IMR-90 (cell line): Measurements from ENCODE around the gene ALKBH1. TPM values are rescaled to one million over a fixed set of nuclear protein-coding genes. Genes with fewer than 3 reads are reported as not detected.
"Not testable (repeated sequence)": the region's sequence is repeated elsewhere in the genome, so short reads cannot be mapped to it uniquely, and the experiment has no call there.

Source experiments
- ATAC-seq: fragments of 200-7000 bp; cut with Tn5 transposase; 2 replicates; pipeline ENCODE4 v1.9.1; 2020; ENCODE audit warnings: low read depth, mild to moderate bottlenecking, moderate library complexity
- BruUV-seq: library from RNA; stranded (reverse); fragments of 400-500 nt; replicated peaks from 2 replicates; lab custom pipeline; 2021; lab: Mats Ljungman, UMichigan
- CTCF ChIA-PET: fragments of 300-600 bp; formaldehyde crosslinking; extraction: SDS; loops from one replicate; lab custom pipeline; 2021; ENCODE audit warnings: antibody characterized with exemption; lab: Yijun Ruan, JAX
- POLR2A ChIA-PET: fragments of 300-600 bp; sonication (Branson Sonifier 250); formaldehyde crosslinking; loops from one replicate; lab custom pipeline; 2022; ENCODE audit warnings: antibody characterized with exemption; ENCODE audit not compliant: unreplicated experiment; lab: Charles Lee
- DNase-seq: peaks from one replicate; pipeline ENCODE4 v3.0.0; 2013
- H2AFZ ChIP-seq: replicated peaks from 2 replicates; pipeline ENCODE3; 2013; ENCODE audit warnings: low read length, mild to moderate bottlenecking; ENCODE audit not compliant: poor library complexity
- H2AK5ac ChIP-seq: 2 replicates; pipeline ENCODE4 v1.6.1; 2013; ENCODE audit warnings: low read depth, low read length, inconsistent platforms
- H2AK9ac ChIP-seq: replicated peaks from 2 replicates; pipeline ENCODE3; 2013; ENCODE audit warnings: mild to moderate bottlenecking, low read depth, low read length, moderate library complexity; ENCODE audit not compliant: poor library complexity
- H2BK120ac ChIP-seq: 2 replicates; pipeline ENCODE4 v1.6.1; 2013; ENCODE audit warnings: low read depth, low read length, inconsistent platforms
- H2BK15ac ChIP-seq: 3 replicates; pipeline ENCODE4 v1.6.1; 2013; ENCODE audit warnings: low read depth, low read length, inconsistent platforms
- H2BK20ac ChIP-seq: 2 replicates; pipeline ENCODE4 v1.6.1; 2013; ENCODE audit warnings: low read depth, mild to moderate bottlenecking, inconsistent platforms, low read length, moderate library complexity
- H2BK5ac ChIP-seq: 2 replicates; pipeline ENCODE4 v1.6.1; 2013; ENCODE audit warnings: mild to moderate bottlenecking, low read depth, low read length, inconsistent platforms; ENCODE audit not compliant: poor library complexity, severe bottlenecking
- H3K14ac ChIP-seq: replicated peaks from 2 replicates; pipeline ENCODE4 v1.6.1; 2013; ENCODE audit warnings: low read depth, low read length, inconsistent platforms
- H3K18ac ChIP-seq: 2 replicates; pipeline ENCODE4 v1.6.1; 2013; ENCODE audit warnings: low read depth, low read length, control low read depth
- H3K23ac ChIP-seq: 2 replicates; pipeline ENCODE4 v1.6.1; 2013; ENCODE audit warnings: low read depth, low read length, inconsistent platforms
- H3K27ac ChIP-seq: 2 replicates; pipeline ENCODE4 v1.5.1; 2013; ENCODE audit warnings: mild to moderate bottlenecking, control low read depth, low read length; ENCODE audit not compliant: insufficient read depth
- H3K27me3 ChIP-seq: 2 replicates; pipeline ENCODE4 v1.6.1; 2013; ENCODE audit warnings: low read length; ENCODE audit not compliant: control insufficient read depth, insufficient read depth
- H3K36me3 ChIP-seq: 2 replicates; pipeline ENCODE4 v1.6.1; 2013; ENCODE audit warnings: low read length, mixed read lengths; ENCODE audit not compliant: control insufficient read depth, insufficient read depth
- H3K4ac ChIP-seq: 2 replicates; pipeline ENCODE4 v1.6.1; 2013; ENCODE audit warnings: low read depth, low read length, inconsistent platforms
- H3K4me1 ChIP-seq: 2 replicates; pipeline ENCODE4 v1.6.1; 2013; ENCODE audit warnings: low read length, mixed read lengths; ENCODE audit not compliant: control insufficient read depth, insufficient read depth
- H3K4me2 ChIP-seq: 2 replicates; pipeline ENCODE4 v1.6.1; 2013; ENCODE audit warnings: low read depth, mild to moderate bottlenecking, control low read depth, low read length, moderate library complexity
- H3K4me3 ChIP-seq: 2 replicates; pipeline ENCODE4 v1.5.1; 2013; ENCODE audit warnings: low read depth, mild to moderate bottlenecking, control low read depth, low read length, moderate library complexity; ENCODE audit not compliant: insufficient read depth
- H3K56ac ChIP-seq: 2 replicates; pipeline ENCODE4 v1.6.1; 2013; ENCODE audit warnings: low read length, inconsistent platforms; ENCODE audit not compliant: insufficient read depth; ENCODE audit errors: extremely low read depth
- H3K79me1 ChIP-seq, 2 experiments: 2 replicates each; pipeline ENCODE4 v1.6.1; 2013; ENCODE audit warnings: low read length in 2 of 2, inconsistent platforms in 1 of 2, low read depth in 1 of 2
- H3K9ac ChIP-seq: 2 replicates; pipeline ENCODE4 v1.6.1; 2013; ENCODE audit warnings: low read depth, low read length, control low read depth
- H3K9me1 ChIP-seq: 2 replicates; pipeline ENCODE4 v1.6.1; 2013; ENCODE audit warnings: low read length, inconsistent platforms; ENCODE audit not compliant: insufficient read depth
- H3K9me3 ChIP-seq: 2 replicates; pipeline ENCODE4 v1.6.1; 2013; ENCODE audit warnings: low read length; ENCODE audit not compliant: control insufficient read depth, insufficient read depth
- H4K20me1 ChIP-seq: 2 replicates; pipeline ENCODE4 v1.6.1; 2013; ENCODE audit warnings: low read length, inconsistent platforms; ENCODE audit not compliant: insufficient read depth
- H4K5ac ChIP-seq: 2 replicates; pipeline ENCODE4 v1.6.1; 2013; ENCODE audit warnings: mild to moderate bottlenecking, low read depth, low read length, control low read depth
- H4K8ac ChIP-seq, 2 experiments: 2 replicates each; pipeline ENCODE4 v1.6.1; 2013; ENCODE audit warnings: low read depth in 2 of 2, low read length in 2 of 2, control low read depth in 1 of 2, inconsistent platforms in 1 of 2
- H4K91ac ChIP-seq: 2 replicates; pipeline ENCODE4 v1.6.1; 2013; ENCODE audit warnings: low read depth, low read length, inconsistent platforms; ENCODE audit not compliant: insufficient read depth
- FOS ChIP-seq: fragments of 150-350 bp; IDR thresholded peaks from 2 replicates; pipeline ENCODE4 v1.6.1; 2016; ENCODE audit warnings: low read depth, low read length
- MAFK ChIP-seq: IDR thresholded peaks from 2 replicates; pipeline ENCODE4 v1.6.1; 2012; ENCODE audit warnings: low read depth, low read length, improper control_type of control experiment
- MXI1 ChIP-seq: IDR thresholded peaks from 2 replicates; pipeline ENCODE4 v1.6.1; 2012; ENCODE audit warnings: low read depth, mild to moderate bottlenecking, low read length, moderate library complexity, borderline replicate concordance
- RCOR1 ChIP-seq: IDR thresholded peaks from 2 replicates; pipeline ENCODE4 v1.6.1; 2012; ENCODE audit warnings: mild to moderate bottlenecking, low read length, improper control_type of control experiment; ENCODE audit not compliant: insufficient replicate concordance
- WGBS, 2 experiments: methylation state at CpG; one replicate each; pipeline versions ENCODE4 v1.1.5 to v1.1.7; 2013; ENCODE audit warnings: missing lambda C conversion rate in 2 of 2; ENCODE audit not compliant: insufficient read length in 1 of 2; ENCODE audit errors: extremely low coverage in 2 of 2; 5-methylcytosine and 5-hydroxymethylcytosine counted together
- dilution Hi-C: fragments of 300-500 bp; cut with HindIII; formaldehyde crosslinking; loops from one replicate; pipeline ENCODE4 v1.14.3; 2018; ENCODE audit warnings: low sequenced_read_pairs; ENCODE audit not compliant: unreplicated experiment
- in situ Hi-C: fragments of 300-500 bp; cut with MboI; formaldehyde crosslinking; loops from 3 replicates; pipeline ENCODE4 v1.14.3; 2019; ENCODE audit warnings: low sequenced_read_pairs, inconsistent platforms, mixed read lengths
- intact Hi-C: fragments of 100-400 bp; cut with micrococcal nuclease; formaldehyde crosslinking; loops from 2 replicates; pipeline ENCODE4 v1.10.0; 2022
- polyA plus RNA-seq, 3 experiments: library from polyadenylated mRNA; depleted of rRNA; stranded (reverse); fragments of >200 nt; gene quantifications; 2 replicates each; pipeline ENCODE4 v1.2.3, GENCODE V29; 2012; ENCODE audit warnings: low replicate concordance in 1 of 3
- total RNA-seq: library from RNA; depleted of rRNA; stranded (reverse); fragments of >200 nt; gene quantifications from 2 replicates; pipeline ENCODE4 v1.2.3, GENCODE V29; 2012

ALKBH1 gene
- total and polyA plus RNA-seq, 2 of the 4 experiments (the other 2 are of a cell fraction), result 10.0 to 10.8 TPM

DNA sequence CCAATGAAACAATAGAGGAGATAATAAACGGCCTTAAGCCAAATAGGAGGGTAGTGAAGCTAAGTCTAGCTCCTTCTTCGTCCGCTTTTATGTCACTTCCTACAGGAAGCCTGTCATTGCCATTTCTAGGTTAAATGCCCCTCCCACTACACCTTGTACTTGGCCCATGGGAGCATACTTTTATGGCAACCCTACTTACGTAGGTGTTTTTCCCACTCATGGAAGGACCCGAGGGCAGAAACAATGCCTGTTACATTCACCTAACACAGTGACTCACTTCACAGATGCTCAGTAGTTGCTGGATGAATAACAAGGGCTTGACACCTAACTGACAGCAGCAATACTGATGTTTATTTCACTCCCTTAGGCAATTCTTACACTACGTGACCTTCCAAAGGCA is 44.5 kb downstream of the ALKBH1 start:
- no TSS peak for BruUV-seq
- Histone ChIP-seq H3K4ac (no peak overlapping the region), H3K9me1 (peaks cover 2% of the 10 kb centered on the region; the same call in 1 of the 2 replicates), H2BK20ac (no peak overlapping the region), H3K14ac (no peak overlapping the region), H3K36me3 (no peaks in the 10 kb centered on the region), H2AFZ (no peak overlapping the region), H3K79me1 (no peaks in the 10 kb centered on the region), H2AK5ac (no peak overlapping the region), H2AK9ac (no peak overlapping the region), H3K4me3 (no peak overlapping the region), H3K4me2 (no peak overlapping the region), H3K9ac (no peak overlapping the region), H4K5ac (no peak overlapping the region), H2BK15ac (no peak overlapping the region), H2BK120ac (no peak overlapping the region), H3K56ac (no peak overlapping the region), H3K27me3 (no peaks in the 10 kb centered on the region), H4K91ac (no peak overlapping the region), H3K18ac (no peak overlapping the region), H4K8ac (no peak overlapping the region), H3K27ac (no peak overlapping the region), H3K9me3 (no peaks in the 10 kb centered on the region), H3K23ac (no peak overlapping the region), H2BK5ac (no peak overlapping the region), H4K20me1 (no peaks in the 10 kb centered on the region), H3K4me1 (peaks cover 8% of the 10 kb centered on the region)
- in situ Hi-C loops, result no loop called here
- intact Hi-C loops, result no loop called here
- TF ChIP-seq MAFK (no peak), FOS (no peak), RCOR1 (no peak), MXI1 (no peak)
- CTCF ChIA-PET, result interaction anchor here (0.5 kb wide), 1 partner anchor 117 kb away, joined by 3 read pairs; no protein-coding TSS in a partner anchor
- ATAC-seq (peak; percentile 18; the same call in 1 of the 2 replicates), DNase-seq (peak; percentile 38)
- POLR2A ChIA-PET, result no interaction called here
- dilution Hi-C loops, result no loop called here
- no CpG with 5 or more reads among the region's 6 CpGs for WGBS, 2 experiments

DNA sequence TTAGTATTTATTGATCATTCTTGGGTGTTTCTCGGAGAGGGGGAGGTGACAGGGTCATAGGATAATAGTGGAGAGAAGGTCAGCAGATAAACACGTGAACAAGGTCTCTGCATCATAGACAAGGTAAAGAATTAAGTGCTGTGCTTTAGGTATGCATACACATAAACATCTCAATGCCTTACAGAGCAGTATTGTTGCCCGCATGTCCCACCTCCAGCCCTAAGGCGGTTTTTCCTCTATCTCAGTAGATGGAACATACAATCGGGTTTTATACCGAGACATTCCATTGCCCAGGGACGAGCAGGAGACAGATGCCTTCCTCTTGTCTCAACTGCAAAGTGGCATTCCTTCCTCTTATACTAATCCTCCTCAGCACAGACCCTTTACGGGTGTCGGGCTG is 46.3 kb downstream of the ALKBH1 start:
- DNase-seq, H3K79me1 ChIP-seq, H3K27me3 ChIP-seq, H2AK5ac ChIP-seq, H2BK15ac ChIP-seq, H3K14ac ChIP-seq, H2AFZ ChIP-seq, in situ Hi-C loops, H3K36me3 ChIP-seq, H4K8ac ChIP-seq, ATAC-seq, H4K20me1 ChIP-seq, H2AK9ac ChIP-seq, H3K23ac ChIP-seq, H3K9me3 ChIP-seq, H3K4me3 ChIP-seq, H3K4me2 ChIP-seq, H4K91ac ChIP-seq, H3K18ac ChIP-seq, H3K56ac ChIP-seq, H3K27ac ChIP-seq, H2BK5ac ChIP-seq, intact Hi-C loops, H4K5ac ChIP-seq, H2BK20ac ChIP-seq, dilution Hi-C loops, H3K4ac ChIP-seq, H3K9me1 ChIP-seq, BruUV-seq, H2BK120ac ChIP-seq, H3K4me1 ChIP-seq, POLR2A ChIA-PET, H3K9ac ChIP-seq, CTCF ChIA-PET: not testable (repeated sequence)
- no CpG with 5 or more reads among the region's 9 CpGs for WGBS, 2 experiments
